GM21367 (cell line): ENCODE measurements around the gene CYTH4.

Source experiments
- ATAC-seq: cut with Tn5 transposase; IDR thresholded peaks from one replicate; pipeline ENCODE4 v1.9.1; 2021; ENCODE audit not compliant: unreplicated experiment

The CYTH4 gene

GRCh38 chr22:37269936-37270678 is 12.2 kb upstream of the CYTH4 start:
- ATAC-seq = no peak

GRCh38 chr22:37270928-37271650 is 11.2 kb upstream of the CYTH4 start:
- no peak for ATAC-seq

- no peak for ATAC-seq
These were observed 9.0 kb upstream of the CYTH4 start for GRCh38 chr22:37273126-37273845.

GRCh38 chr22:37273846-37274225 is 8.5 kb upstream of the CYTH4 start:
- no peak for ATAC-seq

- ATAC-seq = no peak
These were observed 7.9 kb upstream of the CYTH4 start for GRCh38 chr22:37274380-37274862.

GRCh38 chr22:37275134-37275533 is 7.2 kb upstream of the CYTH4 start:
- no peak for ATAC-seq

- ATAC-seq = no peak
These were observed 6.7 kb upstream of the CYTH4 start for GRCh38 chr22:37275622-37276021.

- no peak for ATAC-seq
These were observed 5.5 kb upstream of the CYTH4 start for GRCh38 chr22:37276776-37277175.

GRCh38 chr22:37277384-37277783 is 4.9 kb upstream of the CYTH4 start:
- no peak for ATAC-seq

- ATAC-seq = no peak
These were observed 4.0 kb upstream of the CYTH4 start for GRCh38 chr22:37278261-37278660.

GRCh38 chr22:37279331-37280181 is 2.8 kb upstream of the CYTH4 start:
- ATAC-seq = no peak

GRCh38 chr22:37280718-37281117 is 1.6 kb upstream of the CYTH4 start:
- no peak for ATAC-seq

- no peak for ATAC-seq
These were observed 1.1 kb upstream of the CYTH4 start for GRCh38 chr22:37281195-37281594.

- ATAC-seq = no peak
These were observed 493 bp upstream of the CYTH4 start for GRCh38 chr22:37281646-37282384.

GRCh38 chr22:37283393-37283937 is 1.2 kb downstream of the CYTH4 start:
- no peak for ATAC-seq

GRCh38 chr22:37284126-37284804 is 2.0 kb downstream of the CYTH4 start:
- no peak for ATAC-seq

- no peak for ATAC-seq
These were observed 2.6 kb downstream of the CYTH4 start for GRCh38 chr22:37284805-37285355.

GRCh38 chr22:37285937-37286336 is 3.6 kb downstream of the CYTH4 start:
- ATAC-seq = no peak

GRCh38 chr22:37287550-37287951 is 5.2 kb downstream of the CYTH4 start:
- no peak for ATAC-seq
